ENCODE data around the gene PIM1.
"Not testable (repeated sequence)": the region's sequence is repeated elsewhere in the genome, so short reads cannot be mapped to it uniquely, and the experiment has no call there.

Gene PIM1

GRCh38 chr6:37185949-37186720 lies 16.2 kb downstream of the PIM1 start:
- in situ Hi-C loops (cut with MboI; ENCODE audit: low sequenced_read_pairs): not testable (repeated sequence)

GRCh38 chr6:37187321-37188022 lies 17.5 kb downstream of the PIM1 start:
- in situ Hi-C loops (cut with MboI; ENCODE audit: low sequenced_read_pairs): no loop called here

GRCh38 chr6:37188962-37189510 lies 19.1 kb downstream of the PIM1 start:
- in situ Hi-C loops (cut with MboI; ENCODE audit: low sequenced_read_pairs): no loop called here

GRCh38 chr6:37190159-37190535 lies 20.2 kb downstream of the PIM1 start:
- in situ Hi-C loops (cut with MboI; ENCODE audit: low sequenced_read_pairs): no loop called here

GRCh38 chr6:37192666-37193065 lies 22.7 kb downstream of the PIM1 start:
- in situ Hi-C loops (cut with MboI; ENCODE audit: low sequenced_read_pairs): no loop called here

- in situ Hi-C loops (cut with MboI; ENCODE audit: low sequenced_read_pairs): not testable (repeated sequence)
Measured at GRCh38 chr6:37194886-37195285, 24.9 kb downstream of the PIM1 start.

GRCh38 chr6:37196451-37196850 lies 26.5 kb downstream of the PIM1 start:
- in situ Hi-C loops (cut with MboI; ENCODE audit: low sequenced_read_pairs): not testable (repeated sequence)

GRCh38 chr6:37200085-37200484 lies 30.1 kb downstream of the PIM1 start:
- in situ Hi-C loops (cut with MboI; ENCODE audit: low sequenced_read_pairs): loop anchor here (25.0 kb wide), 1 partner anchor 588 kb away; no protein-coding TSS in a partner anchor

GRCh38 chr6:37201726-37202125 lies 31.8 kb downstream of the PIM1 start:
- in situ Hi-C loops (cut with MboI; ENCODE audit: low sequenced_read_pairs): loop anchor here (25.0 kb wide), 1 partner anchor 589 kb away; no protein-coding TSS in a partner anchor

GRCh38 chr6:37202788-37203491 lies 33.0 kb downstream of the PIM1 start:
- in situ Hi-C loops (cut with MboI; ENCODE audit: low sequenced_read_pairs): loop anchor here (25.0 kb wide), 1 partner anchor 591 kb away; no protein-coding TSS in a partner anchor

GRCh38 chr6:37204014-37204751 lies 34.2 kb downstream of the PIM1 start:
- in situ Hi-C loops (cut with MboI; ENCODE audit: low sequenced_read_pairs): loop anchor here (25.0 kb wide), 1 partner anchor 592 kb away; no protein-coding TSS in a partner anchor

GRCh38 chr6:37205175-37205996 lies 35.4 kb downstream of the PIM1 start:
- in situ Hi-C loops (cut with MboI; ENCODE audit: low sequenced_read_pairs): loop anchor here (5.0 to 25.0 kb wide), 3 partner anchors 183 to 593 kb away; no protein-coding TSS in a partner anchor

- in situ Hi-C loops (cut with MboI; ENCODE audit: low sequenced_read_pairs): loop anchor here (5.0 to 25.0 kb wide), 3 partner anchors 184 to 594 kb away; no protein-coding TSS in a partner anchor
Measured at GRCh38 chr6:37205997-37206340, 36.0 kb downstream of the PIM1 start.

GRCh38 chr6:37206622-37207021 lies 36.7 kb downstream of the PIM1 start:
- in situ Hi-C loops (cut with MboI; ENCODE audit: low sequenced_read_pairs): loop anchor here (5.0 to 25.0 kb wide), 3 partner anchors 184 to 594 kb away; no protein-coding TSS in a partner anchor

GRCh38 chr6:37207903-37208456 lies 38.0 kb downstream of the PIM1 start:
- in situ Hi-C loops (cut with MboI; ENCODE audit: low sequenced_read_pairs): loop anchor here (5.0 to 25.0 kb wide), 3 partner anchors 186 to 596 kb away; no protein-coding TSS in a partner anchor

- in situ Hi-C loops (cut with MboI; ENCODE audit: low sequenced_read_pairs): loop anchor here (5.0 to 25.0 kb wide), 3 partner anchors 186 to 596 kb away; no protein-coding TSS in a partner anchor
Measured at GRCh38 chr6:37208793-37209192, 38.8 kb downstream of the PIM1 start.

- in situ Hi-C loops (cut with MboI; ENCODE audit: low sequenced_read_pairs): loop anchor here (5.0 to 25.0 kb wide), 4 partner anchors 32 to 597 kb away; no protein-coding TSS in a partner anchor
Measured at GRCh38 chr6:37209461-37210205, 39.7 kb downstream of the PIM1 start.
